ENCODE data around the gene PILRA.
A peak's percentile ranks its signal among the peaks of the same experiment; 100 is the strongest.
"Not testable (repeated sequence)": the region's sequence is repeated elsewhere in the genome, so short reads cannot be mapped to it uniquely, and the experiment has no call there.

Gene PILRA

GRCh38 chr7:100433276-100433591 lies 59.9 kb downstream of the PILRA start:
- no peak for DNase-seq (ENCODE audit: low read depth in 1 of 2, low spot score in 1 of 2)

DNA sequence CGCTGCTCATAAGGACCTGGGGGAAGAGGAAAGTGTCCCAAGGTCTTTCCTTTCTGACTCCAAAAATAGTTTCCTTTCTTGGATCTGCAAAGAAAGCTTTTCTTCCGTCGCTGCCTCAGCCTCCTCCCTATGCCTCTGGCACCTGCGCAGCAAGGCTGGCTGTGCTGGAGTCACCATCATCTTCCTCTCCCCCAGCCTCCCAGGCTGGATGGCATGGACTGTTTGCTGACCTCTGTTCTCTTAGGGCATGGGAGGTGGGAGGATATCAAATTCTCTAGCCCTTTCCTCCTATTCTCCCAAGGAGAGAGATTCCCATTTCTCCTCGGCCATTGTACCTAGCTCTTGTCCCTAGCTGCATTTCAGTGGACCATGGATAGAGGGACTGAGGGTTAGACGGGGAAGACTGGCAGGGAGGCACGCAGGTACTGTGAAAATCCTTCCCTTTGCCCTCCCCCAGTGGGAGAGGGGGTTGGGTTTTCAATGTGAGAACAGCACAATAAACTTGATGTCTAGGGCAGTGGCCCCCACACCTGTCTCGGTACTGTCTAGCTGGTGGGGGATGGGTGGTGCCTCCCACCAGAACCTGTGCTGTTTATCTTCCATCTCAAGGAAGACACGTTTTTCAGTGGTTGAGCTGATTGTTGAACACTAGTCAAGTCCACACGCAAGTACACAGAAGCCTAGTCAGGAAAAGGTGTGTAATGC lies 60.5 kb downstream of the PILRA start:
- no peak for DNase-seq (ENCODE audit: low read depth in 1 of 2, low spot score in 1 of 2)

DNA sequence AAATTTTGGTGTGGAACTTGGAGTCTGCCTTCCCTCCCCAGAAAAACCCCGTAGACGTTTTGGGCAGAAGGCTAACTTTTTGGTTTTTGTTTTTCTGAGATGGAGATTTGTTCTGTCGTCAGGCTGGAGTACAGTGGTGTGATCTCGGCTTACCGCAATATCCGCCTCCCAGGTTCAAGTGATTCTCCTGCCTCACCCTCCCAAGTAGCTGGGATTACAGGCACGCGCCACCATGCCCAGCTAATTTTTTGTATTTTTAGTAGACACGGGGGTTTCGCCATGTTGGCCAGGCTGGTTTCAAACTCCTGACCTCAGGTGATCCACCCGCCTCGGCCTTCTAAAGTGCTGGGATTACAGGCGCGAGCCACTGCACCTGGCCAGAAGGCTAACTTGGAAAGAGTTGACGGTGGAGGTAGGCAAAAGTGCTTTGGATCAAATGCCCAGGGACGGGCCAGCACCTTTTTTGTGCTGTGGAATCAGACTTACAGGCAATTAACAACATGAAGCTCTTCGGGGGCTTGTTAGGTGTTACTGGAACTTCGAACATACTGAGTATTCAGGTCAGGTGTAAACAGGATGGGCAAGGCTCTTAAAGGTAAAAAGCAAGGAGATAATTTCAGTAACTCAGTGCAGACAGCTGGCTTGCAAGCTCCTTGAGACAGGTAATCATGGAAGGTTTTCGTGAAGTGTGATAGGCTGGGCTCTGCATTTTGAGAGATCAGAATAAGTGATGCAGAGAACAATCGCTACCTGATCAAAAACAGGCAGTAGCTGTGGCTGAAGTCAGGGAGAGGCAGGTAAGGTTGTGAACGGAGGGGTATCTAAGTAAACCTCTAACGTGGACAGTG lies 61.2 kb downstream of the PILRA start:
- no peak for DNase-seq (ENCODE audit: low read depth in 1 of 2, low spot score in 1 of 2)

DNA sequence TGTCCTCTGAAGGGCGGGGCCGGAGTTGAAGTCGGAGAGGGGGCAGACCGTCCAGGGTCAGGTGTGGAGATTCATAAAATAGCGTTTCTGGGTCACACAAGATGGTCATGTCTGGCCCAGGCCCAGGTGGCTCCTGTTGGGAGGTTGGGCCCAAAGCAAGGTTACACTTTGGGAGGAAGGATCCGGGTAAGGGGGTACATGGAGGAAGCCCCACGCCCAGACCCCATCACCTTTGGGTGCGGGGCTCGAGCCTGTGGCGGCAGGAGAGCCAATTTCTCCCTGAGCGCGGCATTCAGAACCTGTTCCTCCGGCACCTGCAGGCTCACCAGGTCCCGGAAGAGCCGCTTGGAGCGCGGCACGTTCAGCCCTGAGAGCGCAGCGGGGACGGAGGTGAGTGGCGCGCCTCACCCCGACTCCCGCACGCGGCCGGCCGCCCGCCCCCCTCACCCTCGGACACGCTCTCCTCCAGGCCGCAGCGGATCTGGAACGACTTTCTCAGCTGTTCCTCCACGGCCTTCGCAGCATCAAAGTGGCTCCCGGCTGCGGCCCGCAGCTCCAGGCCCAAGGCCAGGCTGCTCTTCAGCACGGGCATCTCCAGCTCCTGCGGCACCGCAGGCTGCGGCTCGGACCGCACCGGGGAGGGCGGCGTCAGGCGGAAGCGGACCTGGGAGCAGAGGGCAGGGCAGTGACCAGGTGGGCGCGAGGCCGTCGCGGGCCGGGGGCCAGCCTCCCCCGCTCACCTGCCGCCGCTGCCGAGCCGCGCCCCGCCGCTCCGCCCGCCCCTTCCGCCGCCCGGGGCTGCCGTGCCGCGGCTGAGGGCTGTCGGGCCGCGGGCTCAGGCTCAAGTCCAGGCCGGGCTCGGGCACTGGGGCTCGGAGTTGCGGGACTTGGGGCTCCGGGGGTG lies 62.4 kb downstream of the PILRA start:
- DNase-seq (ENCODE audit: low read depth in 1 of 2, low spot score in 1 of 2) = peak in 1 of 2 donors; percentile 26

DNA sequence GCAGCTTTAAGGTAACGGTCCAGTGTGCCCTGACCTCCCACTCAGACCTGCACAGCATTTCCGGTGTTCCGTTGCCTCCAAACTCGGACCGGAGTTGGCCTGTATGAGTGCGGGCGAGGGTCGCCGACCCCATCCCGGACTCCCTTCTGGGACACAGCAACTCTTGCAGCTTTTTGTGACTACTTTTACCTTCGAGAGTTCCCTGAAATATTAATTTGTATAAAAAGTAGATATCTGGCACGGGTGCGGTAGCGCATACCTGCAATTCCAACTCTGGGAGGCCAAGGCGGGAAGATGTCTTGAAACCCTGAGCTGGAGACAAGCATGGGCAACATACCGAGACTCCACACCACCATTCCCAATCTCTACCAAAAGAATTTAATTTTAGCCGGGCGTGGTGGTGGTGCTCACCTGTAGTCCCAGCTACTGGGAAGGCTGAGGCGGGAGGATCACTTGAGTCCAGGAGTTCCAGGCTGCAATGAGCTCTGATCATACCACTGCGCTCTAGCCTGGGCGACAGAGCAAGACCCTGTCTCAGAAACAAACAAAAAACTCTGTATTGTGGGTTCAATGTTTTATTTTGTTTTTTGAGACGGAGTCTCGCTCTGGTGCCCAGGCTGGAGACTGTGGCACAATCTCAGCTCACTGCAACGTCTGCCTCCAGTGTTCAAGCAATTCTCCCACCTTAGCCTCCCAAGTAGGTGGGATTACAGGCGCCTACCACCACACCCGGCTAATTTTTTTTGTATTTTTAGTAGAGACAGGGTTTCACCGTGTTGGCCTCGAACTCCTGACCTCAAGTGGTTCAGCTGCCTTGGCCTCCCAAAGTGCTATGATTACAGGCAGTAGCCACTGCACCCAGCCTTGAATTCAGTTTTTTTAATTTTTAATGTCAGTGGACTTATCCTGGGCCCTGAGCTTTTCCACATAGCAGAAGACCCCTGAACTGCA lies 64.1 kb downstream of the PILRA start:
- no peak for DNase-seq (ENCODE audit: low read depth in 1 of 2, low spot score in 1 of 2)

GRCh38 chr7:100438172-100438571 lies 64.9 kb downstream of the PILRA start:
- DNase-seq (ENCODE audit: low read depth in 1 of 2, low spot score in 1 of 2) = no peak

DNA sequence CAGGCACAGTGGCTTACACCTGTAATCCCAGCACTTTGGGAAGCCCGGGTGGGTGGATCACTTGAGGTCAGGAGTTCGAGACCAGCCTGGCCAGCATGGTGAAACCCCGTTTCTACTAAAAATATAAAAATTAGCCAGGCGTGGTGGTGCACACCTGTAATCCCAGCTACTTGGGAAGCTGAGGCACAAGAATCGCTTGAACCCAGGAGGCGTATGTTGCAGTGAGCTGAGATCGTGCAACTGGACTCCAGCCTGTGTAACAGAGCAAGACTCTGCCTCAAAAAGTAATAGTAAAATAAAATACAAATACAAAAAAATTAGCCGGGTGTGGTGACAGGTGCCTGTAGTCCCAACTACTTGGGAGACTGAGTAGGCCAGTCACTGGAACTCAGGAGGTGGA lies 65.4 kb downstream of the PILRA start:
- DNase-seq (ENCODE audit: low read depth in 1 of 2, low spot score in 1 of 2) = not testable (repeated sequence)

GRCh38 chr7:100439244-100439643 lies 66.0 kb downstream of the PILRA start:
- not testable (repeated sequence) for DNase-seq (ENCODE audit: low read depth in 1 of 2, low spot score in 1 of 2)

DNA sequence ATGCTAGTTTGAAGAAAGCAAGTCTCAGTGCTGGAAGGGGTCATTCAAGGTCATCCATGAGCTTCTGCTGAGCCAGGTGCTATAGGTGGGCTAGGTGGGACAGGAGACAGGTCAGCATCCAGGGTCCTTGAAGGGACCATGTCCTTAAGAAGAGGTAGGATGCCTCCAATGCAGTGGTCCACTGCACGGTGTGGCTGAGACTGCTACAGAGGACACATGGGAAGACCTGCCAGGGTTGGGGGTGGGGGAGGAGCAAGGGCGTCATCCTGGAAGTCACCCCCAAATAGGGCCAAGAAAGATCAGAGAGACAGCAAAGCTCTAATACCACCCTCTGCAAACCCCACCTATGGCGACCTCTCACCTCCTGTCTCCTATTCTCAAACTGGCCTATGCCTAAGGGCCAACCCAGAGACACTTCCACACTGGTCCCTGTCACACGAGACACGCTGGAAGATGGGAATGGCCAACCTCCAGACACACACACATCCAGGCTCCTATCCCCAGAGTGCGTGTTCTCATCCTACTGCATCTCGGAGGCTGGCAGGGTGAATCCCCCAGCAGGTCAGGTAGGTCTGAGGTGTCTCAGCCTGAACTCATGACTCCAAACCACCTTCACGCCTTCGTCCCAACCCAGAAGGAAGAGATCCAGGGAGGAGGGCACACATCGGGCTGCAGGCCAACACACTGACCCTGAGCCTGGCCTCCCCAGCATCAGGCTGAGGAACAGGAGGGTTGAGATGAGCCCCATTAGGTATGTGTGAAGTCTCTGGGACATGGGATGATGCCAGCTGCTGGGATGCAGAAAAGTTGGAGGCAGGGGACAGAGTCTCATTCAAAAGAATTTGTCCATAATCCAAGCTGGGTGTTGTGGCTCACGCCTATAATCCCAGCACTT lies 68.6 kb downstream of the PILRA start:
- DNase-seq (ENCODE audit: low read depth in 1 of 2, low spot score in 1 of 2) = no peak

GRCh38 chr7:100443096-100443840 lies 70.0 kb downstream of the PILRA start:
- no peak for DNase-seq (ENCODE audit: low read depth in 1 of 2, low spot score in 1 of 2)

DNA sequence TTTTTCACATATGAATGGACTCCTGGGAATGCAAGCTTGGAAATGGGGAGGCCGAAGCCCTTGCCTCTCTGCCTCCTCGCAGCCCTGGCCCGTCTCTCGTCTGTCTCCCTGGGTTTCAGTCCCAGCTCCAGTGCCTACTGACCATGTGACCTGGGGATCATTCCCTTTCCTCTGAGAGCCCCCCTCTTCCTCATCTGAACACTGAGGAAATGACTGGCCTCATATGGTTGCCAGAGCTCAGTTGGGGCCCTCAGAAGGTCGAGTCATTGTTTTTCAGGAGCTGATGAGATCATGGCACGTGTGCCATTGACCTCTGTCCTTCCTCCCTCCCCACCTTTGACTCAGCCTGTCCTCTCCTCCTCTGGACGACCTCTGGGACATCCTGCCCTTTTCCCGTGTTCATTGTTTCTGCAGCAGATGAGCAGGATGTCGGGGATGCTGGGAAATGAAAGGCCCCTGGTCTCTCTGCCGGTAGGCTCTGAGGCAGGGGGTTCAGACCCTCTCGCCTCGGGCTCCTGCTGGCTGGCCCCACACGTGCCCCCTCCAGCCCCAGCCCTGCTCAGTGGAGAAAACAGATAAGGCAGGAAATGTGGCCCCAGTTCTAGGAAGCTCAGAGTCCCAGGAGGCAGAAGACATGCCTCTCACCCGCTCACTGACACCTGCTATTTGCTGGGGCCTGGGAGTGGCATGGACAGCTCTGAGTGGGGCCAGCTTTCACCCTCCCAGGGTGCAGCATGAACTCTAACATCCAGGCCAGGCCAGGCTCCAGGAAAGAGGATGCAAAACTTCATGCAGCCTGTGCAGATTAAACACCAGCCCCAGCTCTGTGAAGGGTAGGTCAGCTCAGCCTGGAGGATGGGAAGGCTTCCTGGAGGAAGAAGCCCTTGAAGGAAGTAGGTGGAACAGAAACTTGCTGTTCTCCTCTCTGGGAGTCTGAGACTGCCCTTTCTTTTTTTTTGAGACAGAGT lies 71.3 kb downstream of the PILRA start:
- no peak for DNase-seq (ENCODE audit: low read depth in 1 of 2, low spot score in 1 of 2)

DNA sequence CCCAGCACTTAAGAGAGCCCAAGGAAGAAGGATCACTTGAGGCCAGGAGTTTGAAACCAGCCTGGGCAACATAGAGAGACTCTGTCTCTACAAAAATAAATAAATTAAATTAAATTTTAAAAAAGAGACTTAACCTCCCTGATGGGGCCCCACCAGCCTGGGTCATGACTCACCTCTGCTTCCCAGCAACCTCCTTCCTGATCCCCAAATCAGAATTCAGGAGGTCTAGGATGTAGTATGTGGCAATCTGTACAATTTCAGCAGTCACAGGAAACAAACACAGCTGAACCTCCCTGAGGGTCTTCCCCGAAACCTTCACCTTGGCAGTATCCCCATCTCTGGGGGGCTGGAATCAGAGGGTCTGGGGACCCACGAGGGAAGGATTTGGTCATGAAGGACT lies 72.8 kb downstream of the PILRA start:
- DNase-seq (ENCODE audit: low read depth in 1 of 2, low spot score in 1 of 2) = no peak

- not testable (repeated sequence) for DNase-seq (ENCODE audit: low read depth in 1 of 2, low spot score in 1 of 2)
Observed at GRCh38 chr7:100447363-100447762, 74.1 kb downstream of the PILRA start.

DNA sequence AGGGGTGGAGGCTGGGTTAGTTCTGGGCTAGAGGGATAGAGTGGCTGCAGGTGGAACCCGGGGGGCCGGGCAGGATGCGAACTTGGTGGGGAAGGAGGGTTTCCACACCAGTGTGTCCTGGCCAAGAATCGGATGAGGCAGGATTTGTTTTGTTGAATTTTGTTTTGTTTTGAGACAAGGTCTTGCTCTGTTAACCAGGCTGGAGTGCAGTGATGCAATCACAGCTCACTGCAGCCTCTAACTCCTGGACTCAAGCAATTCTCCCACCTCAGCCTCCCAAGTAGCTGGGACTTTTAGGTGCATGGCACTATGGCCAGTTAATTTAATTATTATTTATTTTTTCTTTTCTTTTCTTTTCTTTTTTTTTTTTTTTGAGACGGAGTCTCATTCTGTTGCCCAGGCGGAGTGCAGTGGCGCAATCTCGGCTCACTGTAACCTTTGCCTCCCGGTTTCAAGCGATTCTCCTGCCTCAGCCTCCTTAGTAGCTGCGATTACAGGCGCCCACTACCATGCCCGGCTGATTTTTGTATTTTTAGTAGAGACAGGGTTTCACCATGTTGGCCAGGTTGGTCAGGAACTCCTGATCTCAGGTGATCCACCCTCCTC lies 76.0 kb downstream of the PILRA start:
- no peak for DNase-seq (ENCODE audit: low read depth in 1 of 2, low spot score in 1 of 2)

Data from activated T-helper 1 cell treated with anti-CD3 and anti-CD28 coated beads, Interleukin-2, amount 50 U/mL, for 16 hours (primary cell).